Neuronal stem cell (in vitro differentiated cells): ENCODE measurements around the gene RNF214.

Experiments used
- DNase-seq: peaks from one replicate; pipeline ENCODE4 v3.0.0-alpha.2; 2013; ENCODE audit warnings: low spot score
- H2AFZ ChIP-seq: one replicate; pipeline ENCODE4 v1.6.1; 2013; ENCODE audit warnings: mild to moderate bottlenecking, low read length, inconsistent platforms
- H2AK5ac ChIP-seq: 2 replicates; pipeline ENCODE4 v1.6.1; 2013; ENCODE audit warnings: low read depth, mild to moderate bottlenecking, inconsistent platforms, low read length, moderate library complexity, mixed read lengths
- H2BK120ac ChIP-seq: 2 replicates; pipeline ENCODE4 v1.6.1; 2013; ENCODE audit warnings: low read depth, mild to moderate bottlenecking, inconsistent platforms, low read length, moderate library complexity, mixed read lengths
- H2BK12ac ChIP-seq: one replicate; pipeline ENCODE4 v1.6.1; 2013; ENCODE audit warnings: low read length, inconsistent platforms
- H2BK15ac ChIP-seq: 2 replicates; pipeline ENCODE4 v1.6.1; 2013; ENCODE audit warnings: mild to moderate bottlenecking, low read length, inconsistent platforms, mixed read lengths
- H2BK5ac ChIP-seq: one replicate; pipeline ENCODE4 v1.6.1; 2013; ENCODE audit warnings: inconsistent platforms, mild to moderate bottlenecking, low read length, moderate library complexity
- H3K14ac ChIP-seq: one replicate; pipeline ENCODE4 v1.6.1; 2013; ENCODE audit warnings: low read length, inconsistent platforms
- H3K18ac ChIP-seq: 2 replicates; pipeline ENCODE4 v1.6.1; 2013; ENCODE audit warnings: low read length, inconsistent platforms
- H3K23ac ChIP-seq: 2 replicates; pipeline ENCODE4 v1.6.1; 2013; ENCODE audit warnings: low read depth, mild to moderate bottlenecking, mixed read lengths, low read length, inconsistent platforms; ENCODE audit not compliant: poor library complexity
- H3K27ac ChIP-seq: replicated peaks from 3 replicates; pipeline ENCODE4 v1.5.1; 2013; ENCODE audit warnings: low read length, inconsistent platforms
- H3K27me3 ChIP-seq, 3 experiments: 2 replicates each; pipeline ENCODE4 v1.6.1; 2013; ENCODE audit warnings: low read length in 3 of 3, mild to moderate bottlenecking in 2 of 3, inconsistent platforms in 1 of 3, low read depth in 1 of 3, mixed read lengths in 1 of 3, moderate library complexity in 1 of 3; ENCODE audit not compliant: control insufficient read depth in 3 of 3, insufficient read depth in 3 of 3
- H3K36me3 ChIP-seq, 2 donors: replicated peaks in 1 of 2; 2 replicates each; pipeline ENCODE4 v1.6.1; 2013; ENCODE audit warnings: low read length in 2 of 2; ENCODE audit not compliant: control insufficient read depth in 2 of 2, insufficient read depth in 2 of 2
- H3K4ac ChIP-seq: 2 replicates; pipeline ENCODE4 v1.6.1; 2013; ENCODE audit warnings: inconsistent platforms, mild to moderate bottlenecking, low read length, moderate library complexity
- H3K4me1 ChIP-seq, 2 donors: 1 replicate in 1 of 2; 2 replicates in 1 of 2; pipeline ENCODE4 v1.6.1; 2013; ENCODE audit warnings: low read length in 2 of 2, low read depth in 1 of 2; ENCODE audit not compliant: control insufficient read depth in 2 of 2, insufficient read depth in 1 of 2
- H3K4me2 ChIP-seq: one replicate; pipeline ENCODE4 v1.6.1; 2013; ENCODE audit warnings: mild to moderate bottlenecking, low read length, inconsistent platforms; ENCODE audit not compliant: insufficient read depth, poor library complexity, severe bottlenecking
- H3K4me3 ChIP-seq, 2 donors: 2 replicates each; pipeline ENCODE4 v1.5.1; 2013; ENCODE audit warnings: low read length in 2 of 2, mild to moderate bottlenecking in 2 of 2, inconsistent platforms in 1 of 2, moderate library complexity in 1 of 2
- H3K79me1 ChIP-seq: one replicate; pipeline ENCODE4 v1.6.1; 2013; ENCODE audit warnings: low read depth, mild to moderate bottlenecking, inconsistent platforms, low read length, moderate library complexity
- H3K9ac ChIP-seq: one replicate; pipeline ENCODE4 v1.6.1; 2013; ENCODE audit warnings: mild to moderate bottlenecking, low read depth, low read length, inconsistent platforms; ENCODE audit not compliant: poor library complexity
- H3K9me3 ChIP-seq, 2 donors: replicated peaks in 1 of 2; 2 replicates each; pipeline versions ENCODE3 to v1.6.1; 2013; ENCODE audit warnings: low read length in 2 of 2, mild to moderate bottlenecking in 2 of 2, inconsistent platforms in 1 of 2, low read depth in 1 of 2, mixed read lengths in 1 of 2, moderate library complexity in 1 of 2; ENCODE audit not compliant: control insufficient read depth in 2 of 2, insufficient read depth in 1 of 2
- H4K8ac ChIP-seq: one replicate; pipeline ENCODE4 v1.6.1; 2013; ENCODE audit warnings: low read depth, mild to moderate bottlenecking, inconsistent platforms, low read length, moderate library complexity
- H4K91ac ChIP-seq: one replicate; pipeline ENCODE4 v1.6.1; 2013; ENCODE audit warnings: low read length, low read depth, mild to moderate bottlenecking, inconsistent platforms; ENCODE audit not compliant: poor library complexity
- WGBS, 2 donors: extraction: QIAGEN DNeasy Blood & Tissue Kit; methylation state at CpG; one replicate each; pipeline ENCODE4 v1.1.7; 2013; ENCODE audit warnings: missing lambda C conversion rate in 2 of 2, mixed read lengths in 1 of 2; ENCODE audit not compliant: insufficient read length in 2 of 2, insufficient replicate concordance in 1 of 2; ENCODE audit errors: extremely low coverage in 2 of 2; 5-methylcytosine and 5-hydroxymethylcytosine counted together

Gene RNF214

DNA sequence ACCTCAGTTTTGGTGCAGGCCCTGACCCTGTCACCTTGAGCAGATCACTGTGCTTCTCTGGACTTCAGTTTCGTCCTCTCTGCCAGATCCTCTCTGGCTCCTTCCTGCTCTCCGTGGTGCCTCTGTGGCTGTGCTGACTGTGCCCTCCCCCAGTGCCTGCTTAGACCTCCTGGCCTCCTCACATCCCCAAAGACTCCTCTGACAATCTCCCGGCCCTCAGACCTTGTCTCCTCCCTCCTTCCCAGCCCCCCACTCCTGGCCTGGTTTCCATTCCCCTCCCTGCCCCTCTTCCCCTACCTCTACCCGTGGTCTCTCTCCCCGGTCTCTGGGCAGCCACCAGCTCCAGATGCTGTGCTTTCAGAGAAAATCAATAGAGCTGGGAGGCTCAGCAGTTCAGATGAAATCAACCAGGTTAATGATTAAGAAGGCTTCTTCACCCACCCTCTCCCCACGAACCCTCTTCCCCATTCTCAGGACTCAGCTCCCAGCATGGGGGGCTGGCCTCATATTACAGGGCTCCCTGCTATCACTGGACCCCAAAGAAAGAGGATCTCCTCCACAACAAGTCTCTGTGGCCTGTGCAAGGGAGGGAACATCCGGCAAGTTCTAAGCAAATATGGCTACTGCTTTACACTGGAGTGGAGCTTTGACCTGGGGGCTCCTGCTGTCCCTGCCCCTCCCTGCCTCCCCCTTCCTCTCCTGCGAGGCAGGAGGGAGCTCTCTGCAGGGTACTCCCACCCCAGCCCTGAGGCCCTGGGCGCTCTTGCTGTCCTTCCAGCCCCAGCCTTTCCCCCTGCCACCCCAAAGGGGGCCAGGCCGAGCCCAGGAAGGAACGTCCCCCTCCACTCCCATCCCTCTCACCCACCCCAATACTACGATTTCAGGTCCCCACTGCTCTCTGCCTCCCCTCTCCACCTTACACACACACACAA lies 67.1 kb downstream of the RNF214 start:
- Histone ChIP-seq H4K91ac (no peak overlapping the region), H3K79me1 (no peaks in the 10 kb centered on the region), H2BK120ac (no peak overlapping the region), H3K4me3 (peak overlapping the region in 1 of 2 donors; percentile 40), H3K9ac (no peak overlapping the region), H2BK15ac (no peak overlapping the region), H2BK12ac (no peak overlapping the region), H4K8ac (no peak overlapping the region), H3K27ac (peak overlapping the region; percentile 71), H2BK5ac (peak overlapping the region; percentile 49), H3K23ac (no peak overlapping the region), H2AK5ac (no peak overlapping the region), H2AFZ (peak overlapping the region; percentile 90), H3K18ac (peak overlapping the region; percentile 93), H3K4me2 (no peak overlapping the region), H3K9me3 (no peaks in the 10 kb centered on the region), H3K27me3 (no peaks in the 10 kb centered on the region), H3K4me1 (peaks cover 16 to 20% of the 10 kb centered on the region in 2 donors), H3K14ac (no peak overlapping the region), H3K4ac (peak overlapping the region; percentile 19), H3K36me3 (peaks cover 3 to 11% of the 10 kb centered on the region in 2 donors)
- WGBS, 2 donors: no CpG with 5 or more reads among the region's 12 CpGs
- no peak for DNase-seq

- Histone ChIP-seq H3K4ac (no peak overlapping the region), H3K79me1 (no peaks in the 10 kb centered on the region), H3K18ac (peak overlapping the region; percentile 93), H3K4me2 (no peak overlapping the region), H4K91ac (no peak overlapping the region), H3K9ac (no peak overlapping the region), H3K23ac (no peak overlapping the region), H2BK12ac (no peak overlapping the region), H3K27me3 (no peaks in the 10 kb centered on the region), H4K8ac (no peak overlapping the region), H3K14ac (no peak overlapping the region), H3K4me3 (peak overlapping the region in 1 of 2 donors; percentile 40), H2BK15ac (peak overlapping the region; percentile 9), H2BK5ac (peak overlapping the region; percentile 49), H3K9me3 (no peaks in the 10 kb centered on the region), H2AFZ (peak overlapping the region; percentile 90), H2AK5ac (peak overlapping the region; percentile 12), H3K4me1 (peaks cover 16 to 20% of the 10 kb centered on the region in 2 donors), H2BK120ac (peak overlapping the region; percentile 3), H3K27ac (peak overlapping the region; percentile 71), H3K36me3 (peaks cover 3 to 9% of the 10 kb centered on the region in 2 donors)
- peak; percentile 51 for DNase-seq
- no CpG with 5 or more reads among the region's 17 CpGs for WGBS, 2 donors
Observed at GRCh38 chr11:117300283-117300663, 67.8 kb downstream of the RNF214 start.

GRCh38 chr11:117300773-117301172 lies 68.3 kb downstream of the RNF214 start:
- Histone ChIP-seq H2BK120ac (peak overlapping the region; percentile 3), H4K8ac (no peak overlapping the region), H2AK5ac (peak overlapping the region; percentile 12), H3K4me3 (no peak overlapping the region), H3K36me3 (peaks cover 3 to 4% of the 10 kb centered on the region in 2 donors), H3K14ac (no peak overlapping the region), H2BK5ac (peak overlapping the region; percentile 49), H3K27me3 (no peaks in the 10 kb centered on the region), H2BK12ac (no peak overlapping the region), H4K91ac (no peak overlapping the region), H2BK15ac (no peak overlapping the region), H3K4me2 (no peak overlapping the region), H3K4ac (no peak overlapping the region), H2AFZ (peak overlapping the region; percentile 90), H3K27ac (peak overlapping the region; percentile 71), H3K4me1 (peaks cover 16 to 20% of the 10 kb centered on the region in 2 donors), H3K9me3 (no peaks in the 10 kb centered on the region), H3K23ac (no peak overlapping the region), H3K9ac (no peak overlapping the region), H3K18ac (peak overlapping the region; percentile 93), H3K79me1 (no peaks in the 10 kb centered on the region)
- WGBS, 2 donors: 100% methylated on average over 3 of the region's 5 CpGs; no CpG with 5 or more reads in 1 of the 2 donors
- DNase-seq: no peak

- H3K23ac ChIP-seq: no peak overlapping the region
- no peak overlapping the region for H3K27ac ChIP-seq
- H4K8ac ChIP-seq: no peak overlapping the region
- no peak overlapping the region for H3K4me2 ChIP-seq
- no peaks in the 10 kb centered on the region for H3K79me1 ChIP-seq
- H3K4me3 ChIP-seq: no peak overlapping the region
- H2BK12ac ChIP-seq: no peak overlapping the region
- H4K91ac ChIP-seq: no peak overlapping the region
- H2BK15ac ChIP-seq: no peak overlapping the region
- no peaks in the 10 kb centered on the region for H3K27me3 ChIP-seq
- H3K4me1 ChIP-seq: peaks cover 16 to 20% of the 10 kb centered on the region in 2 donors
- H2BK120ac ChIP-seq: no peak overlapping the region
- H3K18ac ChIP-seq: no peak overlapping the region
- no peak overlapping the region for H3K9ac ChIP-seq
- H3K36me3 ChIP-seq: peaks cover 3% of the 10 kb centered on the region in 2 donors
- no peak overlapping the region for H2AK5ac ChIP-seq
- no peak overlapping the region for H2AFZ ChIP-seq
- H3K4ac ChIP-seq: no peak overlapping the region
- H3K14ac ChIP-seq: no peak overlapping the region
- no peak overlapping the region for H2BK5ac ChIP-seq
- H3K9me3 ChIP-seq: no peaks in the 10 kb centered on the region
- DNase-seq: no peak
- WGBS, 2 donors: no CpG with 5 or more reads among the region's 7 CpGs
Observed at GRCh38 chr11:117302228-117302627, 69.8 kb downstream of the RNF214 start.
